GM10248 (cell line): ENCODE measurements around the gene TTLL13.

Source experiments
- CTCF ChIA-PET: fragments of 300-600 bp; sonication (Branson Sonifier 250); formaldehyde crosslinking; extraction: SDS; loops from one replicate; lab custom pipeline; 2021; ENCODE audit warnings: antibody characterized with exemption; lab: Yijun Ruan, JAX
- POLR2A ChIA-PET: fragments of 350-650 bp; sonication (Branson Sonifier 250); formaldehyde crosslinking; extraction: SDS; loops from one replicate; lab custom pipeline; 2020; ENCODE audit warnings: antibody characterized with exemption; lab: Yijun Ruan, JAX
- DNase-seq: peaks from one replicate; pipeline ENCODE4 v3.0.0; 2012; ENCODE audit errors: extremely low spot score
- CTCF ChIP-seq: IDR thresholded peaks from 2 replicates; pipeline ENCODE4 v1.5.1; 2012; ENCODE audit warnings: mild to moderate bottlenecking, low read depth; ENCODE audit errors: extremely low read depth, missing control alignments, control extremely low read depth

TTLL13 gene

GRCh38 chr15:90305932-90306331, 56.6 kb downstream of the TTLL13 start:
- no peak for DNase-seq
- CTCF ChIA-PET = interaction anchor here (0.6 to 9.4 kb wide), 6 partner anchors 13 to 627 kb away, joined by 3 to 96 read pairs (median 8); partner anchors contain the start of gene HDDC3
- POLR2A ChIA-PET = no interaction called here
- no peak for TF ChIP-seq CTCF

- DNase-seq = peak; percentile 63
- ChIA-PET CTCF (interaction anchor here (0.6 to 9.4 kb wide), 7 partner anchors 13 to 626 kb away, joined by 3 to 96 read pairs (median 5); partner anchors contain the start of gene HDDC3), POLR2A (no interaction called here)
- peak; percentile 19 for TF ChIP-seq CTCF
Observed at GRCh38 chr15:90306560-90306959, 57.2 kb downstream of the TTLL13 start.

DNA sequence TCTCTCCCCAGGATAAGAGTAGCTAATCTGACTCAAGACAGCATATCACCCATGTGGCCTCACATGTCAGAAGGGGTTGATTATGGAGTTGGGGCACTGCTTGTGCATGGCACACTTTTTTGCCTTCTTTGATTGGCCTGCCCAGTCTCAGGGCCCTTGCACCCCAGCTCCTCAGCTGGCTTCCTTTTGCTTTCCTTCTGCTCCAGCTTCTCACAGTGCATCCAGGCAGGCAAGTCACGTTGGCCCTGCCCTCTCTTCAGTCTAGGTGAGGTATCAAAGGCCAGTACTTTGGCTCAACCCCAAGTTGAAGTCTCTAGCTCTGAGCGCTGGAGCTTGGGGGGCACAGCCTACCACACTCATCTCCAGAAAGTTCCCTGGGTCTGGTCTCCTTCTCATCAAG, 58.3 kb downstream of the TTLL13 start:
- TF ChIP-seq CTCF = no peak
- no peak for DNase-seq
- CTCF ChIA-PET = interaction anchor here (0.8 to 9.4 kb wide), 6 partner anchors 12 to 625 kb away, joined by 3 to 96 read pairs (median 8); partner anchors contain the start of gene HDDC3
- POLR2A ChIA-PET = no interaction called here

DNA sequence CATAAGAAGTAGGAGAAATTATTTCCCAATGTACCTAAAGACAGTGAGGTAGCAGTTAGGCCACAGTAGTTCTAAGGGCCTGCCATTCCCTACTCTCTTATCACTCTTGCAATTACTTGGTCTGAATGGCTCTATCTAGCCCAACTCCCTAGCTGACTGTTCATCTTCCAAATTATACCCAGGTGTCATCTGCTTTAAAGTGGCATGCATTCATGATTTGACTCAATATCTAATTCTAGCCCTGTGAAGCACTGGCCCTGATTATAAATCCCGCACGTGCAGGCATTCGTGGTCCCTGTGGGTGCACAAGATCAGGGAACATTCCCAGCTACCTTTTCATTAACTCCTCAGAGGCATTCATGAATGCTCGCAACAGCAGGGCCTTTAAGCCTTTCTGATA, 59.7 kb downstream of the TTLL13 start:
- no peak for TF ChIP-seq CTCF
- ChIA-PET CTCF (interaction anchor here (1.9 to 5.3 kb wide), 3 partner anchors 9 to 15 kb away, joined by 4 to 38 read pairs (median 32); no protein-coding TSS in a partner anchor), POLR2A (no interaction called here)
- no peak for DNase-seq
